Midbrain (tissue), 1 donor: ENCODE results near the gene GPR176.

Experiments used
- DNase-seq: peaks from one replicate; lab custom pipeline; 2025; lab: John Stamatoyannopoulos, UW

The GPR176 gene, protein sequence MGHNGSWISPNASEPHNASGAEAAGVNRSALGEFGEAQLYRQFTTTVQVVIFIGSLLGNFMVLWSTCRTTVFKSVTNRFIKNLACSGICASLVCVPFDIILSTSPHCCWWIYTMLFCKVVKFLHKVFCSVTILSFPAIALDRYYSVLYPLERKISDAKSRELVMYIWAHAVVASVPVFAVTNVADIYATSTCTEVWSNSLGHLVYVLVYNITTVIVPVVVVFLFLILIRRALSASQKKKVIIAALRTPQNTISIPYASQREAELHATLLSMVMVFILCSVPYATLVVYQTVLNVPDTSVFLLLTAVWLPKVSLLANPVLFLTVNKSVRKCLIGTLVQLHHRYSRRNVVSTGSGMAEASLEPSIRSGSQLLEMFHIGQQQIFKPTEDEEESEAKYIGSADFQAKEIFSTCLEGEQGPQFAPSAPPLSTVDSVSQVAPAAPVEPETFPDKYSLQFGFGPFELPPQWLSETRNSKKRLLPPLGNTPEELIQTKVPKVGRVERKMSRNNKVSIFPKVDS

DNA sequence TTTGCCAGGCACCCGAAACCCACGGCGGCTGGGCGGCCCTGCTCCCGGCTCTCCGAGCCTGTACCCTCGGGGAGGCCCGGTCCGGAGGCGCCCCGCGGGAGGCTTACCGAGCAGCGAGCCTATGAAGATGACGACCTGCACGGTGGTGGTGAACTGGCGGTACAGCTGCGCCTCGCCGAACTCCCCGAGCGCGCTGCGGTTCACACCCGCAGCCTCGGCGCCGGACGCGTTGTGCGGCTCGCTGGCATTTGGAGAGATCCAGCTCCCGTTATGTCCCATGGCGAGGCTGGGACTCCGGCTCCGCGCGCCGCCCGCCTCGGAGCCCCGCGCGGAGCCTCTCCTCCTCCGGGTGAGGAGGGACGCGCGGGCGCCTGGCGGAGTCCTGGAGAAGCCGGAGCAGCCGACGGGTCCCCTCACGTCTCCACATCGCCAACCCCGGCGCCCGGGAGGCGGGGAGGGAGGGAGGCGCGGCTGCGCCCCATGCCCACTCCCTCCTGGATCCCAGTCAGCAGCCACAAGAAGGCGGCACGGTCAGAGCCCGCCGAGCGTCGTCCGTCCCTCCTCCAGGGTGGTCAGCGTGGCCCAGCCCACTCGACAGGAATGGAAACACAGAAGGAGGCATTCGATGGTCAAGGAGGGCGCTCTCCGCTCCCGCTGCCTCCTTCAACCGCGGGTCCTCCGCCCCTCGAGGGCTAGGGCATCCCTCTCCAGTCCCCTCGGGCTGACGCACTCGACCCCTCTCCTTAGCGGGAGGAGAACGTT is at the start of gene GPR176:
GPR176 (minus strand) TSS at position 519 of the 762 bp plus-strand sequence; CDS start at position 279, 240 bp downstream.
- DNase-seq, result peak; percentile 21

DNA sequence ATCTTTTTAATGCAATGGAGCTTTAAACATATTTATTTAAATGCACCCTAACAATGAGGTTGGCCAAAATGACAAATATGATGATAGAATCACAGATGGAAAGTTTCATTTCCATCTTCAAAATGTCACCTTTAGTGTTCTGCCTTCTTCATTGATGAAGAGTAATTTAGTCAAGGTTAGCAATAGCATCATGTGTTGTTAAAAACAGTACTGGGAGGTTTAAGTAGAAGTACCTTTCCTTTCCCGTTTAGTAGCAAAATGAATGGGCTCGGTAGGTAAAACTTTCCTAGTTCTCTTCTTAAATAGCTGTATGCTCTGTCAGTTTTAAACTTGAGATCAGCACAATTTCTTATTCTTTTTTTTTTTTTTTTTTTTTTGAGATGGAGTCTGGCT is 48.9 kb upstream of the GPR176 start:
- no peak for DNase-seq

DNA sequence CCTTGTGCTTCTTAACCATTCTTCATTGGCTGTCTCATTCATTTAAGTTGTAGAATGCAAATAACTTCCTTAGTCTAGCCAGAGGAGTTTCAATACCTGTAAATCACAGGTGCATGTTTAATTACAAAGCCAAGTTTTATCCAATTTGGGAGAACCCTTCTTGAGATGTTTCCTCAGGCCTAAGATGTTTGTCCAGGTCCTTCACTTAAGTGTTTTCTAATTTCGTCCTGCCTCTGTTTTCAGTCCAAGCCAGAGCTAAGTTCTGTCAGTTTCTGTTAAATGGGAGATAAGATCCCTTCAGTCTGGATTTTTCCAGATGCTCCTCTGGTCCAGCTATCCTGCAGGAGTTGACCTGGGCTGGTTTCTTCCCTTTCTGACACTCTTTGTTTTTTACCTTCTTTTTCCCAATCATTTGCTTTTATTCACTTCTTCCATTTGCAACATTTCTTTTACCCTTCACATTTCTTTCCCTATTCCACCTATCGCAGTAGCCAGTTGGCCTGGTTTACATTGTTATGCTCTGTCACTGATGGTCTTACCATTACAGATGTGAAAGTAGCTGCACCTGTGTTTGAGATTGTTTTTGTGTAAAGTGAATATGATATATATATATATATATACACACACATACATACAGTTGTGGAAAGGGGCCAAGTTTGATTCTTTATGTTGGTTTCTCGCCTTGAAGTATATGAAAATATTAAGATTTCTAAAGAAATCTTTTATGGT is 48.4 kb upstream of the GPR176 start:
- no peak for DNase-seq

DNA sequence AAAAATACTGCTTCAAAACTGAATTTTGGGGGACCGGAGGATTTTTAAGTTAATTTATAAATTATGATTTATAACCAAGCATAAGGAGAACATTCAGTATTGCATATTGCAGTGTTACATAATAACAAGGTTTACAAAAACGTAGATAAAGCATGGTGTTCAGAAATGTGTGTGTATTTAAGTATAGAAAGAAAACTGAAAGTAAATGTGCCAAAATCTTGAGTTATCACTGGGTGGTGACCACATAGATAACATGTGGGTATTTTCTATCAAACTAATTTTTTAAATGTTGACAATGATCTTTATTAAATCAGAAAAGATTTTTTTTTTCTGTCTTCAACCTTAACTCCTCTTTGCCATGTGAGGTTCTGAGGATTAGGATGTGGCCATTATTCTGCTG is 46.5 kb upstream of the GPR176 start:
- DNase-seq, result no peak

DNA sequence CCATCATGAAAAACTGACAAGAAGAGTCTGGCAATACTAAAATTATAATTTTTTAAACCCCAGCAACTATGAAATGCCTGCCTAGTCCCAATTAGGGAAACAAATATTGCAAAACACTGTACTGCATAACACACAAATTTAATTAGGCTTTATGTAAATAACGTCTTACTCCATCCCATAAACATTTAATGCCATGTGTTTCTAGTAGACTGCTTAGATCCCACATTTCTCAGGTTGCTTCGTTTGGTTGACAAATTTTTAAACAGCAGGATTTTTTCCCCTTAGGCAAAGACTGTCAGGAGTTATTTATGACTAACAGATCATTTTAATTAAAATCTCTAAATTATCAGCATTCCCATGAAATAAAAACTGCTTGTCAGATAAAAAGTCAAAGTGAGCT is 43.7 kb upstream of the GPR176 start:
- no peak for DNase-seq

DNA sequence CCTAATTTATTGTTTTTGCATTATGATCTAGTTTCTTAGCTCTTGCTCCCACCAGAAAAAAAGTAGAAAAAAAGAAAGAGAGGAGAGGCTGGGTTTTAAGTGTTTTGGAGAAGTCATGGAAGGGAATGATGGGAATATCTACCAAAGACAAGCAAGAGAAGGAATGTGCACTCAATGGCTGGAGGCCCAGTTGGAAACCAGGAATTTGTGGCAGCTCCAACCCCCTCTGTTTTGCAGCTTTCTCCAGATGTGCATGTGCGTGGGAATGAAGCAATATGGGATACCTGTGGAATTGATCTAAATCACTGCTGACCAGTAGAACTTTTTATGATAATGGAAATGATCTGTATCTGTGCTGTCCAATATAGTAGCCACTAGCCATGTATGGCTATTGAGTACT is 41.0 kb upstream of the GPR176 start:
- no peak for DNase-seq

DNA sequence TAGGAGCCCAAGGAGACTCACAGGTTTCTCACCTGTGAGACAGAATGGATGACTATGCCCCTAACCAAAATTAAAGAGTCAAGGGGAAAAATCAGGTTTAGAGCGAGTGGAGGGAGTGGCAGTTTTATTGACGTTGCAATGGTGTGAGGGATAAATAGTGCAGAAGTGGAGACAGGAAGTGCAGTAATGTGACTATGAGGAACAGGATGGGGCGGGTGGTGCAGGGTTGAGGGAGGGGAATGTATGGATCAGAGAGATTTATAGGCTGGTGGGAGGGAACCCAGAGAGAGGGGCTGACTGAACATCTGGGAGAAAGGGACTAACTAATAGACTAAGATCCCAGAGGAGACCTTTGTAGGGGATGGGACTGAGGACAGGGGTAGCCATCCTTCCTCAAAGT is 40.3 kb upstream of the GPR176 start:
- no peak for DNase-seq

DNA sequence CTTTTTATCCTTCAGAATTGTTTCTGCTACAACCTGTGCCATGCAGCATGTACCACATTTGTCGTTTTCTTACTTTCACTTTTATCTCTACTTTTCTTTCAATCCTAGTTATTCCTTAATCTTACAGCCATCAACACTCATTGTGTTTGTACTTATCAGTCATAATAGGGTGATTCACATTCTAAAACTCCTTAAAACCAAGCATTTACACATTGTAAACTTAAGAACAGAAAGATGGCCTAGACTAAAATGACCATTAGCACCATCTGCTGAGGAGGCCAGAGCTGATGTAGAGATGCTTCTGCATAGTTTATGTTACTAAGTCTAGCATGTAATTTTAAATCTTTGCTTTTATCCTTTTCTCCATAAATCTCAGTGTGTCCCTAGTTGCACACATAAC is 39.3 kb upstream of the GPR176 start:
- DNase-seq, result no peak

DNA sequence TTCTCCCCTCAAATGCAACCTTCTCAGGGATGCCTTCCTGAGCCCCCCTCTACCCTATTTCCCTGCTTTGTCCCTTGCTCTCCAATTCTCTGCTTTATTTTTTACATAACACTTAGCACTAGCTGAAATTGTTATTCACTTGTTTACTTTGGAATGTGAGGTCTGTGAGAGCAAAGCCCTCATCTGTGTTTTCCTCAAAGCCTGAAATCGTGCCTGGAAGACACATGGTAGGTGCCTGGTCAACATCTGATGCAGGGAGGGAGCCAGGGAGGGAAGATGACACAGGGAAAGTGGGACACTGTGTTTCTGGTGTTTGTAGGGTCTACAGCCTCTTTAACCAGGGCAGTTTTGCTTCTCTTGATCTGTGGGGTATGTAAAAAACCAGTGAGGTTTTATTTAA is 37.4 kb upstream of the GPR176 start:
- no peak for DNase-seq

DNA sequence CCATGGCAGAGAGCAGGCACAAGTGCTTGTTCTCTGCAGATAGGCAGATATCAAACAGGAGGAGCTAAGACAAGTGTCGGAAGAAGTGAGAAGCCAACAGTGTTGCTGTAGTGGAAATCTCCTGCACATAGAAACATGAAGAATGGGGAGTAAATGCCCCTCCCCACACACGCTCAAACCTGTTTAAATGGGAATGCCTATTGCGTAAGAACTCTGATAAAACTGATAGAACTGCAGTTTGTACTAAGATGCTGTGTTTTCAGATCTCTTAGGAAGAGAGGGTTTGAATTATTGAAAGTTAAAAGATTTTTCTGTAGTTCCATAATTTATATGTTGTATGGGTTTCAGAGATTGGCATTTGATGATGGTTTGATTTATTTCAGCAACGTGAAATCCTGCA is 33.5 kb upstream of the GPR176 start:
- DNase-seq, result no peak

DNA sequence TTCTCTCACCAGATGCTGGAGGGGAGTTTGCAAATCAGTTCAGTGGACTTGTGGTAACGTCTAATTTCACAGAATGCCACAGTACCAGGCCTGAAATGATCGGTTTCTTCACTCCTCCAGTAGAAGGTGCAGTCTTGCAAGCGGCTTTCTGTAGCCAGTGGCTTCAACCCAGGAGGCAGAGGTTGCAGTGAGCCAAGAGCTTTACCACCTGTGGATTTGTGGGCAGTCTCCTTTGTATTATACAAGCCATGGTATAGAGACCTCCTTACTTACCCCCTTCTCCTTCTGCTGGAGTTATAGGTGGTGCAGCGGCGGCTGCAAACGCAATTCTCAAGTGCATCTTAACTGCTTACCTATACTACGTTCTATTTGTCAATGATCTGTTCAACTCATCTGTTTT is 31.5 kb upstream of the GPR176 start:
- no peak for DNase-seq

DNA sequence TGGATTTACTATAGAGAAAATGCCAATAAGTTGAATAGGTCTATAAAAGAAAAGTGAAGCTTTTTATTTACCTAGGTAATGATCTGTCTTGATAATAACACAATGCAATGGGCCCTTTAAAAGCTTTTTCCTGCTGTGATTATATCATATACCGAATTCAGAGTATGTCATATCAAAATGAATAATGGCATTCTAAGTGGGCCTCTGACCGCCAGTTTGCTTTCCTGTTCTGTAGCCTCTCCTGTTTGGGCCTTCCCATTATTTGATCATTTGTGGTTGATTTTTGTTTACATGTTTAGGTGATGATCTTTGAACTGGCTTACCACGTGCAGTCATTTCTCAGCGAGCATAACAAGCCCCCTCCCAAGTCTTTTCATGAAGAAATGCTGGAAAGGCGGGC is 28.8 kb upstream of the GPR176 start:
- no peak for DNase-seq

DNA sequence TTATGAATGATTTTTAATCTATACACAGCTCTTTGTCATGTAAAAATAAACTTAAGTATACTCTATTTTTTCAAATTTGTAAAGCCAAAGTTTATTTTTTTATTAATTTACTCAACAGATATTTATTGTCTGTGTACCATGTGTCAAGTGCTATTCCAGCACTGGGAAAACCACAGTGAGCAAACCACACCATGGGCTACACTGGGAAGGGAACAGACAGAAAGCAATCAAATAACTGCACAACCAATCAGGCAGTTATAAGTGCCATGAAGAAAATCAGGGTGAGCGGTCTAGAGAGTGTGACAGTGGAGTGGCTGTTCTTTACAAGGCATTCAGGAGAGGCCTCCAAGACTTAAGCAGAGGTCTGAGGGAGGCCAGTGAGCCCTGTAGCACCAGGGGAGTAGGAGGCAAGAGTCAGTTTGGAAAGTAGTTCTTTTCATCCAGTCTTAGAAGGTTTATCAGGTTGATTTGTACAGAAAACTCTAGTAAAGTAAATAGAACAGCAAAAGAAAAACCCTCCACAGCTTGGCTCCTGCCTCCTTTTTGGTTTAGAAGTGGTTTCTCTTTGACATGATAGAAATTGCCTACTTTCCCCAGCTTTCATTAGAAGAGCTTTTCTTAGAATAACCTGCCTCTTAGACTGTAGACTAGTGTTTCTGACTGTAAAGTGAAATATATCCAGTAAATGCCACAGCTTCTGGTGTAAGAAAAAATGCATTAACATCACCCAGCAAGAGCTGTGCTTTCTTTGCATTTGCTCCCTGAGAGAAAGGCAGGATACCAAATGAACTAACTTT is 27.5 kb upstream of the GPR176 start:
- DNase-seq, result no peak

DNA sequence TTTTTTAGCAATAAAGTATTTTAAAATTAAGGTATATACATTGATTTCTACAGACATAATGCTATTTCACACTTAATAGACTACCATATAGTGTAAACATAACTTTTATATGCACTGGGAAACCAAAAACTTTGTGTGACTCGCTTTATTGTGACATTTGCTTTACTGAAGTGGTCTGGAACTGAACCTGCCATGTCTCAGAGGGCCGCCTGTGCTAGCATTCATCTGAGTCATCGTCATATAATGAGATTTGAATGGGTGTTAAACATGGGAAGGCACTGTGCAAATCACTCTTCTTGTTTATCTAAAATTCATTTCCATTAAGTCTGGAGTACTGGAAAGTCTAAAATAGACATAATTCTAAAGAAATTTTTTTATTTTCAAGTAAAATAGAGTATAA is 26.8 kb upstream of the GPR176 start:
- no peak for DNase-seq

DNA sequence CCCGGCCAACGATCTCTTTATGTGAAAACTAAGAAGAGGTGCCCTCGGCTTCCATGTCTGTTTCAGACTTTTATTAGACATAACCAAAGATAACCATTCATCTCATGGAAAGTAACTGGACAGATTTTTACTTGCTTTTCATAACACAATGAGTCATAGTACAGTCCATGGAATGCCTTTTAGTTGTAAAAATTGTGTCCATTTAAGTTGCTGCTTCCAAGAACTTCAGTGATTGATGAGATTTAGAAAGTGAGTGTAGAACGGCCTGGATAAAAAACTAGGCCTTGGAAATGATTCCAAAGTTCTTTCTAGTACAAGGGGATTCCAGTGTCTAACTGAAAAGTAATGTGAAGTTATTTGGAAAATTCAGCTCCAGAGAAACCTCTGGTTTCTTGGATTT is 24.7 kb upstream of the GPR176 start:
- no peak for DNase-seq

DNA sequence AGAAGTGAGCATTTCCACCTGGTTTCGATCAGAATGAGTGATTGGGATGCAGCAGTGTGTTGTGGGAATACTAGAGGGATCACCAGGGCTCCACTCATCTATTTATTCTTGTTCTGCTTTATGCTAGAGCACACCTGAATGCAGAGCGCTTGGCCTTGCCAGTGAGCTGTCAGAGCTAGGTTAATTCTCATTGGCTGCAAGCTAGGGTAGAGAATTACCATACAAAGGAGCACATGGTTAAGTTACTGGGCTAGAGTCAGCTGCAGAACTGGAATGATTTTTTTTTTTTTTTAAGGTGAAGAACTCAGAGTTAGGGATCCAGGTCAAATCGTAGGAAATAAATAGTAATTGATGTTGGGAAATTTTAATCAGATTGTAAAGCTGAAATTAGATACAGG is 22.7 kb upstream of the GPR176 start:
- no peak for DNase-seq

DNA sequence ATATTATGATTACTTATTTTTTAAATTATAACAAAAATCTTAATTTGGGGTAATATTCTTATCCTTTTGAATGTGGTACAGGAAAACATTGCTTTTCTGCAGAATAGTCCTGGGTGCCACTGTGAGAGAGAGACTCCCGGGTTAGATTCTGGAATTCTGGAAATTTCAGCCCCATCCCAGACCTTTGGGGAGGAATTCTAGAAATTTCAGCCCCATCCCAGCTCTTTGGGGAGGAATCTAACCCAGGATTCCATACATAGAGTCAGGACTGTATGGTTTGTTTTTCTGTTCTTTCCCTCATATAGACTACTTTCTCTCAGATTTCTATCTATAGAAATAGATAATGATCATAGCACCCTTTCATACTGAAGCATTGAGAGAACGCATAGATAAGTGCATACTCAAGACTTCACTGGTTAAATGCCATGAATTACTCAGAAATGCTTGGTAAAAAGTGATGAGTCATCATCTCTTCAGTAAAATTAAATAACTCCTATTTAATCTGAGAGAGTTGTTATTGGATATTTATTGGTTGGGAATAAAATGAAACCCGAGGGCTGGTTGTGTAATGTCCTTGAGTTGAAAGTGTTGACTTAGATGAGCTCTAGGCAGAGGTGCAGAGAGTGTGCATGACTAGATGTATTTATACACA is 22.2 kb upstream of the GPR176 start:
- no peak for DNase-seq

DNA sequence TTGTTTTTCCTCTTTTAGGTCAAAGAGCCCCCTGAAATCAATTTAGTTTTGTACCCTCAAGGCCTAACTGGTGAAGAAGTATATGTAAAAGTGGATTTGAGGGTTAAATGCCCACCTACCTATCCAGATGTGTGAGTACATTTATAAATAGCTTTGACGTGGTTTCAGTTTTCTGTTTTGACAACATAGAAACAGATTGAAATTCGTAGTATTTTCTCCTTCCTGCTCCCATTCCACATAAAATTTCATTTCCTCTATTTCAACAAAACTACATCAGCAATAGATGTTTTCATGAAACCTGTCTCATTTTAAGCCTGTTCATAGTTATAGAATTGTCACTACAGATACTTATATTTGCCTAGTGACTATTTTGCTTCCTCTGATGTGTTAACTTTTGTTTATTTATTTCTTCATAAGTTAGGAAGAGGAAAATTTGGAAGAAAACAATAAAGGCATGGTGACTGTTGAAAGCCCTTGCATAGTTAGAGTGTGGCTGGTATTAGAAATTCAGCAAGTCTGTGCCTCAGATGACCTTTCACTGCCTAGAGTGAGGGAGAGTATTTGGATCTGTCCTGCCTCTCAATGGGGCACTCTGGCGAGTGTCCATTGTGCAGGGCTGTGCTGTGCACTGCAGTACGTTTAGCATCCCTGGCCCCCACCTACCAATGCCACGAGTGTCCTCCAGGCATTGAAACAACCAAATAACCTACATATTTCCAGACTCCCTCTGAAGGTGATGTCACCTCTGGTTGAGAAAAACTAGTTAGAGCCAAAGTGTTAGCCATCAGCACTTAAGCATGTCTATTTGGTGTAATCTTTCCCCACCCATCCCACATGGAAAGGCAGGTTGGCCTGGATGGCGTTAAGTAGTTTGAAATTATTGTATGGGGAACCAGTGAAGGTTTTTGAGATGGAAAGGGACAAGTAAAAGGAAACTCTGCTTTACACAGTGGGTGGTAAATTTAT is 19.7 kb upstream of the GPR176 start:
- no peak for DNase-seq

DNA sequence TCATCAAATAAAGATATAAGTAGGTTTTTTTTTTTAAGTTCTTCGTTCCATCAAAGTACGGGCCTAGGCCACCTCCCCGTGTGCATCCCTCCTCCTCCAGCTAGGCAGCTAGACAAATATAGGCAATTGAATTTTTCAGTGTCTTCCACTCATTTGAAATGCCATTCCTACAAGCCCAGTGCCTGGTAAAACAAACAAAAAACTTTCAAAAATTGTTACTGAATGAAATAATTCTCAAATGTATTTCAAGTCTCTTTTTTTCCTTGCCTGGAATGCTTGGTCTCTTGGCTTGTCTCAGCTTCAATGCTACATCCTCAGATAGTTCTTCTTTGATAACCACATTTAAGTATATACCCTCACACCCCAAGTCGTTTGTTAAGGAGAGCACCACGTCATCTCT is 17.6 kb upstream of the GPR176 start:
- no peak for DNase-seq

DNA sequence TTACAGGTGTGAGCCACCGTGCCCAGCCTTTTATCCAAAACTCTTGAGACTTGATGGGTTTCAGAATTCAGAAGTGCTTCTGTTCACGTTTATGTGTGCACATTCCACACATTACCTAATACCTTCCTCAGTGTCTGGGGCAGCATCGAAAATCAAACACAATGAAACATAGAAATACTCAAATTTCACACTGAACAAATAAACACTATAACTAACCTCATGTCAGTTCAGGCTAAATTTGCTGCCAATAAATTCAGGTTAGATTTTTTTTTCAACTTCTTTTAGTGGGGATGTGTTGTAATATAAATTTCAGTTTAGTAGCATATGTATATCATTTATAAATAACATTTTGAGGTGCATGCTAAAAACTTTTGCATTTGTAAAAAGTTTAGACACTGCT is 16.6 kb upstream of the GPR176 start:
- no peak for DNase-seq
